ENCODE data around the gene SUSD4. TPM values are rescaled to one million over a fixed set of nuclear protein-coding genes. Genes with fewer than 3 reads are reported as not detected.
A peak's percentile ranks its signal among the peaks of the same experiment; 100 is the strongest.

Gene SUSD4
- total and polyA plus RNA-seq, 2 of the 4 experiments (the other 2 are of a cell fraction): 1.8 to 2.7 TPM

GRCh38 chr1:223364685-223365382, 858 bp upstream of the SUSD4 start:
- 0 out of 2 replicates have a peak, but pooled peaks cover 2% of the 10 kb centered on the region for H3K9me3 ChIP-seq (ENCODE audit: control insufficient read depth, insufficient read depth, low read length)
- ChIA-PET POLR2A (ENCODE audit: unreplicated experiment) (no interaction called here), CTCF (interaction anchor here (1.2 kb wide), 1 partner anchor 231 kb away, joined by 5 read pairs; no protein-coding TSS in a partner anchor)
- no peak overlapping the region for H4K91ac ChIP-seq (ENCODE audit: insufficient read depth, low read depth, low read length)
- no peak overlapping the region for H3K9ac ChIP-seq (ENCODE audit: low read depth, low read length)
- H3K14ac ChIP-seq (replicated peaks; ENCODE audit: low read depth, low read length): no peak overlapping the region
- H3K4me3 ChIP-seq (ENCODE audit: insufficient read depth, low read depth, low read length): no peak overlapping the region; the same call in 1 of the 2 replicates
- no peaks in the 10 kb centered on the region for H3K79me1 ChIP-seq (ENCODE audit: low read depth in 1 of 2, low read length in 2 of 2)
- H3K4ac ChIP-seq (ENCODE audit: low read depth, low read length): no peak overlapping the region
- no peak overlapping the region for H2BK120ac ChIP-seq (ENCODE audit: low read depth, low read length)
- intact Hi-C loops (cut with micrococcal nuclease) (no loop called here), in situ Hi-C loops (cut with MboI; ENCODE audit: low sequenced_read_pairs) (no loop called here), dilution Hi-C loops (cut with HindIII; ENCODE audit: low sequenced_read_pairs, unreplicated experiment) (no loop called here)
- H2AK9ac ChIP-seq (replicated peaks; ENCODE audit: low read depth, low read length, poor library complexity): peak overlapping the region; percentile 55
- DNase-seq: no peak
- H2BK5ac ChIP-seq (ENCODE audit: low read depth, low read length, poor library complexity, severe bottlenecking): no peak overlapping the region
- no peak for ATAC-seq (ENCODE audit: low read depth)
- H3K4me2 ChIP-seq (ENCODE audit: low read depth, low read length): no peak overlapping the region
- no peak overlapping the region for H3K18ac ChIP-seq (ENCODE audit: low read depth, low read length)
- peaks cover 3% of the 10 kb centered on the region; the same call in 1 of the 2 replicates for H3K4me1 ChIP-seq (ENCODE audit: control insufficient read depth, insufficient read depth, low read length)
- H4K8ac ChIP-seq (ENCODE audit: low read depth in 2 of 2, low read length in 2 of 2): no peak overlapping the region
- peak overlapping the region; percentile 43 for H2AFZ ChIP-seq (replicated peaks; ENCODE audit: low read length, poor library complexity)
- no peak overlapping the region for H2BK20ac ChIP-seq (ENCODE audit: low read depth, low read length)
- H3K56ac ChIP-seq (ENCODE audit: extremely low read depth, insufficient read depth, low read length): no peak overlapping the region
- H2AK5ac ChIP-seq (ENCODE audit: low read depth, low read length): no peak overlapping the region
- TF ChIP-seq RCOR1 (IDR thresholded peaks at IDR 0.05; ENCODE audit: insufficient replicate concordance, low read length): no peak
- TF ChIP-seq MAZ (IDR thresholded peaks at IDR 0.05; ENCODE audit: borderline replicate concordance, low read depth, low read length): no peak
- TF ChIP-seq ELK1 (IDR thresholded peaks at IDR 0.05; ENCODE audit: borderline replicate concordance, low read depth, low read length): no peak
- TF ChIP-seq CEBPB (IDR thresholded peaks at IDR 0.05; ENCODE audit: low read depth, low read length): no peak
- no peak for TF ChIP-seq CHD1 (IDR thresholded peaks at IDR 0.05; ENCODE audit: low read depth, low read length)
- TF ChIP-seq USF2 (IDR thresholded peaks at IDR 0.05; ENCODE audit: low read depth, low read length): no peak
- no peak for TF ChIP-seq POLR2A (IDR thresholded peaks at IDR 0.05; ENCODE audit: low read depth, low read length)
- TF ChIP-seq RFX5 (IDR thresholded peaks at IDR 0.05; ENCODE audit: low read depth, low read length): no peak
- TF ChIP-seq RAD21 (IDR thresholded peaks at IDR 0.05; ENCODE audit: low read length): no peak
- no peak for TF ChIP-seq FOS (IDR thresholded peaks at IDR 0.05; ENCODE audit: low read depth, low read length)
- no peak for TF ChIP-seq SMC3 (IDR thresholded peaks at IDR 0.05; ENCODE audit: low read depth, low read length)
- TF ChIP-seq BHLHE40 (IDR thresholded peaks at IDR 0.05; ENCODE audit: low read depth, low read length): no peak
- TF ChIP-seq MAFK (IDR thresholded peaks at IDR 0.05; ENCODE audit: low read depth, low read length): no peak
- TF ChIP-seq CTCF (conservative IDR thresholded peaks at IDR 0.05; ENCODE audit: low read depth, low read length): no peak
- TF ChIP-seq NFE2L2 (IDR thresholded peaks at IDR 0.05; ENCODE audit: low read depth, low read length): no peak
- TF ChIP-seq MXI1 (IDR thresholded peaks at IDR 0.05; ENCODE audit: borderline replicate concordance, low read depth, low read length): no peak
- no peak overlapping the region for H3K27ac ChIP-seq (ENCODE audit: insufficient read depth, low read length)
- WGBS, 2 experiments (ENCODE audit: extremely low coverage in 2 of 2, insufficient read length in 1 of 2): 4% methylated on average over 5 of the region's 55 CpGs; no CpG with 5 or more reads in 1 of the 2 experiments
- H3K9me1 ChIP-seq (ENCODE audit: insufficient read depth, low read length): no peaks in the 10 kb centered on the region
- H4K5ac ChIP-seq (ENCODE audit: low read depth, low read length): no peak overlapping the region
- peaks cover 49% of the 10 kb centered on the region for H3K27me3 ChIP-seq (ENCODE audit: control insufficient read depth, insufficient read depth, low read length)
- H4K20me1 ChIP-seq (ENCODE audit: insufficient read depth, low read length): no peaks in the 10 kb centered on the region
- H3K23ac ChIP-seq (ENCODE audit: low read depth, low read length): no peak overlapping the region
- no TSS peak for BruUV-seq (replicated peaks)
- H3K36me3 ChIP-seq (ENCODE audit: control insufficient read depth, insufficient read depth, low read length): no peaks in the 10 kb centered on the region
- no peak overlapping the region for H2BK15ac ChIP-seq (ENCODE audit: low read depth, low read length)
